H1 (cell line): Measurements from ENCODE around the gene FSD1. TPM values are rescaled to one million over a fixed set of nuclear protein-coding genes. Genes with fewer than 3 reads are reported as not detected.

ENCODE experiments used
- EZH2 ChIP-seq: fragments of 200-600 bp; sonication (generic); IDR thresholded peaks from 2 replicates; pipeline ENCODE4 v1.7.1; 2012; ENCODE audit warnings: low read depth, mild to moderate bottlenecking, moderate library complexity, low read length, inconsistent platforms; ENCODE audit not compliant: severe bottlenecking
- TBP ChIP-seq: IDR thresholded peaks from 2 replicates; pipeline ENCODE4 v1.6.1; 2011; ENCODE audit warnings: low read depth, low read length, improper control_type of control experiment
- USF2 ChIP-seq: IDR thresholded peaks from 2 replicates; pipeline ENCODE4 v1.6.1; 2011; ENCODE audit warnings: low read length, improper control_type of control experiment
- polyA plus RNA-seq, 7 experiments: library from polyadenylated mRNA; depleted of rRNA in 3 of 7; stranded (reverse) in 5 of 7; unstranded in 2 of 7; fragments of >200 nt in 5 of 7; fragments of 200-250 nt in 2 of 7; gene quantifications; 1 replicate in 5 of 7; 2 replicates in 1 of 7; 4 replicates in 1 of 7; pipeline versions ENCODE4 v1.2.1 to v1.2.3, GENCODE V29; 2011 to 2013; ENCODE audit warnings: missing spikeins in 2 of 7, mixed read lengths in 2 of 7
- total RNA-seq: library from RNA; stranded (reverse); fragmentation: NEBNext Ultra II Directional; extraction: Animal tissue kit (Norgen Biotek cat#: 25700); gene quantifications from 2 replicates; pipeline ENCODE4 v1.2.1, GENCODE V29; 2021

Gene FSD1
- total and polyA plus RNA-seq, 2 of the 8 experiments (the other 6 are each of a cell fraction or from before 2014, with no cell fraction given) = 58.8 to 181 TPM

- TF ChIP-seq EZH2 (no peak), USF2 (no peak), TBP (no peak)
- TF ChIP-seq, all 59 proteins: peak for 0
Observed at GRCh38 chr19:4258181-4258580, 46.2 kb upstream of the FSD1 start (continued).
